CD4-positive, alpha-beta T cell treated with Interleukin-1 beta for 1 hour (primary cell): ENCODE data around the gene HOXA13.

Source experiments
- DNase-seq, 2 donors: peaks; one replicate each; pipeline ENCODE4 v3.0.0-alpha.2; 2020 to 2022

Gene HOXA13

DNA sequence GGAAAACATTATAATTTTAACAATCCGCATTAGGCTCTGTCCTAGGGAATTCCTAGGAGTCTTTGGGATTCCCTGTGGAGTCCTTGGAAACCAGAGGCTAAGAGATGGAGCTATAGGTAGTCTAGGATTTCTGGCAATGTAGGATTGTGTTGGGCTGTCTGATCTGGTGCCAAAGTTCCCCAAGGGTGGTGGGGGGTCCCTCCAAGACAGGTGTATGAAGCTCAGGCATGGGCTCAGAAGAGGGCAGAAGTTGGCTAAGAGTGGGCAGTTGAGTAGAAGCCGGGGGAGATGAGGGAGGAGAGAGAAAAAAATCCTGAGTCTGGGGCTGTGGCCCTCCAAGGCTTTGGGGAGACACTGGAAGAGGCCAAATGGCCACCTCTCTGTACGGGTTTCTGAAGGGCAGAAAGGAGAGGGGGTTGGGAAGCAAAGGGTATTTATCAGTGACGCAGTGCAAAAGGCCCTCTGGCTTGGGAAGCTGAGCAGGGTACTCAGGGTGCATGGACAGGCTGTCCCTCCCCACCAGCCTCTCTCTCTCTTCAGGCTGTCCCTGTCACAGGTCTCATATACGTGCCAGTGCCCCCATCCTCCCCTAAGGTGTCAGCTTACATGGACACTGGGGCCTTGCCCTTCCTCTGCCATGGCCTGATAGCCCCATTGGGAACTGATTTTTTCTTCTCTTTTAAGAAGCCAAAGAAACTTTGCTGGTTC, 53.2 kb downstream of the HOXA13 start:
- DNase-seq: no peak

DNA sequence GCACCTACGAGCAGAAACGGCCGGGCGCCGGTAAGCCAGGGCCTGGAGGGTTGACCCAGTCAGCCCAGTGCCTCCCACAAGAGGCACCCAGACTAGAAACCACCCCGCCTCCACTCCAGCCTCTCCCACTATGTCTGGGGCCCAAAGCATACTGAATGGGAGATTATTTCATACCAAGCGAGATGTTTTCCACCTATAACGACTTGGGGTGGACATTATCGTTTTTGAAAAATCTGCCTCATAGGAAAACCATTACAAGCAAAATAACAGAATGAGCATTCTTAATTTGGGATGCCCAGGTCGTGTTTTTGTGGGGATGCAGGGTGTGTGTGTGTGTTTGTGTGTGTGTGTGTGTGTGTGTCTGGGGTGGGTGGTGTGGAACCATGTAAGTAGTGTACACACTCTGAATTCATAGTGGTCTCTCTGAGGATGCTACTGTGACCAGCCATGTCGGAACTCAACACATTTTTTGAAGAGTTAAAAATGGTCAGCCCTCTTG, 53.9 kb downstream of the HOXA13 start:
- DNase-seq: no peak

DNA sequence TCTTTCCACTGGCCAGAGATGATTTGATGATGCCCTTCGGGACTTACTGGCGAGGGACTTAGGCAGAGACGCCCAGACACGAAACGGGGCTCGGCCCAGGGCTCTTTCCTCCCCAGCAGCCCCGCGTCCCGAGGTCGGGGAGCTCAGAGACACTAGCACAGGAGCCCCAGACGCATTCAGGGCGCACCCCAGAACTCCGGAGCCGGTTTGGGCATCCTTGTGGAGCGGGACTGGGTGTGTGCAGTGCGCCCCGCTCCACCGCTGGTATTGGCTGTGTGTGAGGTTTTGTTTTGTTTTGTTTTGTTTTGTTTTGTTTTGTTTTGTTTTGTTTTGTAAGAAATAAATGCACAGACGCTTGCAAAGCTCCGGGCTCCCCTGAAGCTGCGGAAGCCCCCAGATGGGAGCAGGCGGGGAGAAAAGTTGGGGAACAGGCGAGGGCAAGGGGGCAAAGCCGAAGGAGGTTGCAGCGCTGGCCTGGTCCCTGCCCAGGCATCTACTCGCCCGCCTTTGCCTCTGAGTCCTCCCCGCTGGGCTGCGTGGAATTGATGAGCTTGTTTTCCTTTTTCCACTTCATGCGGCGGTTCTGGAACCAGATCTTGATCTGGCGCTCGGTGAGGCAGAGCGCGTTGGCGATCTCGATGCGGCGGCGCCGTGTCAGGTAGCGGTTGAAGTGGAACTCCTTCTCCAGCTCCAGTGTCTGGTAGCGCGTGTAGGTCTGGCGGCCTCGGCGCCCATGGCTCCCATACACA, 54.6 kb downstream of the HOXA13 start:
- DNase-seq: no peak

DNA sequence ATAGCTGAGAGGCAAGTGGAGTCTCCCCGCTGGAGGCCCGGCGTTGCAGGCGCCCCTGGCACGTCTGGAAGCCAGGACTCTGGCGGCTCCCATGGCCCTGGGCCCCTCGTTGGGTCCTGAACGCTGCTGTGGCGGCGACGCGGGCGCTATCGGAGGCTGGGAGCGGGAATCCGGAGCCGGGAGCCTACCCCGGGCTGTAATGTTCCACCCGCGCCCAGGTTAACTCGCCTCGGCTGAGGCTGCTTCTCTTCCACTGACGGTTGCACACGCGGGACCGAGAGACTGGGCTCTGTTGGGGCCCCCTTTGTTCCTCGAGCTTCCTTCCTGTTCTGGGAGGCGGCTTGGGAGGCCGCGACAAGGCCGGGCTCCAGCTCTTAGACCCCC, 55.1 kb downstream of the HOXA13 start:
- no peak for DNase-seq
